Left colon (tissue), 2 donors: ENCODE data around the gene DLGAP4. TPM values are rescaled to one million over a fixed set of nuclear protein-coding genes. Genes with fewer than 3 reads are reported as not detected.

Experiments used
- ATAC-seq: fragments of 200-7000 bp; cut with Tn5 transposase; one replicate; pipeline ENCODE4 v1.9.1; 2020; ENCODE audit warnings: mild to moderate bottlenecking, moderate library complexity
- DNase-seq, 2 donors: peaks; one replicate each; pipeline ENCODE4 v3.0.0-alpha.2; 2020
- intact Hi-C, 2 donors: fragments of 100-400 bp; cut with DNase I in 1 of 2; cut with micrococcal nuclease in 1 of 2; formaldehyde crosslinking; loops; one replicate each; pipeline versions ENCODE4 v1.11.2 to v1.14.0; 2022; cut with DNase I, micrococcal nuclease
- total RNA-seq, 2 donors: library from RNA; stranded (reverse); fragmentation: NEBNext Ultra II Directional; extraction: Animal tissue kit (Norgen Biotek cat#: 25700); gene quantifications; one replicate each; pipeline ENCODE4 v1.2.1, GENCODE V29; 2021
- donor health status: DM: no; HTN: no; CAD: no.
- donor health status: DM: yes; HTN: yes; CAD: no.

DLGAP4 gene
- total RNA-seq, 2 donors from 2014 or later = 39.2 to 47.4 TPM

- ATAC-seq (no peak), DNase-seq (no peak)
- intact Hi-C loops = no loop called here
These were observed 1.2 kb upstream of the DLGAP4 start for GRCh38 chr20:36304786-36305495.

DNA sequence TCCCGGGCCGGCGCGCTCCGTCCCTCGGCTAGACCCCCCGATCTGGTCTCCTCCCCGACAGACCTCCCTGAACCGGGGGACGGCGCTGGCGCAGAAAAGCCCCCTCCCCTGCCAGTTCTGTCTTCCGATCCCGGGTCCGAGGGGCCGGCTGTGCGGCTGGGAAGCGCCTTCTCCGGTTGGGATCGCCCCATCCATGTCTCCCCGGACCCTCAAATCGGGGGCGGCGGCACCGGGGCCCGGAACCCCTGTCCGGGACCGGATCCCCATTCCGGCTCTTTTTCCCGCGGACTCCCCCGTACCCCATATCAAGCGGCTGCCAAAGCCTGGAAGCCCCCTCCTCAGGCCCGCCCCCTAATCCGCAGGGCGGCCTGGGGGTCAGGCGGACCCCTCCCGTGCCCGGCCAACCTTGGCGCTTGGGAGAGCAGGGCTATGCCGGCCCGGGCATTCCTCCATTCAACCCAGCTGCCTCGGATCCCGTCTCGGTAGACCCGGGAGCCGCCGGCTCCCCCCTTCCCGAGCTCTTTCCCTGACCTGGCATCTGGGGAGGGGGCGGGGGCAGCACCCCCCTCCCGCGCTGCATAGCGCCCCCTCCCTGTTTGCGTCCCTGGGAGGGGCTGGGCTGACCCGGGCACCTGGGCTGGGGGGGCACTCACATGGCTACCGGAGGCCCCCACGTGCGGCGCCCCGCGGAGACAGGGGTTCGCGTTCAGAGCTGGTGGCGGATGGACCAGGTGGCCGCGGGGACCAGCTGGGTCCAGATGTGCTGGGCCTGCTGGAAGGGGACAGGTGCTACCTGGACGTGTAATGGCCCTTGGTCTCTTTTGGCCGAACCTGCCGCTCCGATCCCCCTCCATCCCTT is 643 bp downstream of the DLGAP4 start:
- ATAC-seq (no peak), DNase-seq (no peak)
- intact Hi-C loops = no loop called here

DNA sequence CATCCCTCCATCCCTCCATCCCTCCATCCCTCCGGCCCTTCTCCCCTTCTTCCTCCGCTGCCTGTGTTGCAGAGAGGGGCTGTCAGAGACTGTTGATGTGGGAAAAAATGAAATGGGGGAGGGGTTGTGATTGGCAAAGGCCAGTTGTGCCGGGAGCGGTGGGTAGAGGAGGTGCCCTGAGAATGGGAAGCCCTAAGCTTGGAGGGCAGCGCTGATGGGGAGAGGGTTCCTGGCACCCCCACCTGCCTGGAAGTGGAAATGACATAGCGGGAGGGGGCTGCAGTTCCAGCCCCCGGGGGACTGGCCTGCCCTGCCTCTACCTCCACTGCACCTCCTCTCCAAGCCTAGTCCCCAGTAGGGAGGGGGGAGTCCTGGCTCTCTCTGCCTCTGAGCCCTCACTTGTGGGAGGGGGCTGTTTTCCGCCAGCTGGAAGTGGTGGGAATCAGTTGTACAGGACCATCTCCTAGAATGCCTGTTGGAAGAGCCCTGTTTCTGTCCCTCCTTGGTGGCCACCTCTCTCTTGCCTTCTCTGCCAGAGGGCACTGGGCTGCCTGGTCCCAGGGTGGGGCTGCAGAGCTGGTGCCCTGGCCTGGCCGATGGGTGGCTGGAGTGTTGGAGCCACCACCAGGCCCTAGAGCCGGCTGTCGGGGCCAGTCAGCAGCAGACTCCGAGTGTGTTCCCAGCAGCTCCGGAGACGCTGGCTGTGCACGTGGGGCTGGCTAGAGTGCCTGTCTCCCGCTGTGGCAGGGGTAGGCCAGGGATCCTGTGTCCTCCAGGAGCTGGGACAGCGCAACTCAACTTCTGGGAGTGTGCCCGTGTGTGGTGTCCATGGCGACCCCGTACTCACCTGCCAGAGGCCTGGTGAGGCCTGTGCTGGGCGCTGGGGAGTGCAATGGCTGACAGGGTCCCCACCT is 1.5 kb downstream of the DLGAP4 start:
- no peak for ATAC-seq
- intact Hi-C loops = no loop called here
- no peak for DNase-seq

GRCh38 chr20:36308353-36308752 is 2.2 kb downstream of the DLGAP4 start:
- no peak for ATAC-seq

DNA sequence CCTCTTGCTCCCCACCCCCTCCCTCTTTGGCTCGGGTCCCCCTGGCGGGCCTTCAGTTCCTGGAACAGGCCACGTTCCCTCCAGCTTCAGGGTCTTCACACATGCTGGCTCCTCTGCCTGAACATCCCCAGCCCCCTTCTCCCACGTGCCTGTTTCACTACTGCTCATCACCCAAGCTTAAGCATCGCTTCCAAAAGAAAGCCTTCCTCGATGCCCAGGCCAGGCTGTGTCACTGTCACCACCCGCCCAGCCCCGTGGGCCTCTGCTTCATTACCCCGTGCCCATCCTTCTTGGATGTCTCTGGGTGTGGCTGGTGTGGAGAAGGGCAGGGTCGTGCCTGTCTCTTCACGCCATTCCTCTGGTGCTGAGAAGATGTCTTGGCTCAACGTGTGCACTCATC is 2.8 kb downstream of the DLGAP4 start:
- ATAC-seq (no peak), DNase-seq (no peak)
- intact Hi-C loops = no loop called here

More at GRCh38 chr20:36308353-36308752, 2.2 kb downstream of the DLGAP4 start:
- intact Hi-C loops = no loop called here
- no peak for DNase-seq

DNA sequence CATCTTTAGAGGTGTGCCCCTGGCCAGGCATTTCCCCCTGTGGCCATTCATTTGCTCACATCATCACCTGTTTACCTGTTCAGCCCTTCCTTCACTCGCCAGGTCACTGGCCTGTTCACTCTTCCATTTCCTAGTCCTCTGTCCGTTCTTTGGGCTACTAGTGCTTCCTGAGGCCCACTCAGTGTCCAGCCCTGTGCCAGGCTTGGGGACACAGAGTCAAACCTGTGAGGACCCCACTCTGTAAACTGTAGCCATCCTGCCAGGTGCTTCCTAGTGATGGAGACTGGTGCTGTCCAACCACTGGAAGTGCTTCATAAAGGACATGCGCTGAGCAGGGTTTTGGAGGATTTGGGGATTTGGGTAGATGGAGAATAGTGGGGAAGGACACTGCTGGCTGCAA is 3.5 kb downstream of the DLGAP4 start:
- DNase-seq = no peak
- intact Hi-C loops = no loop called here
- ATAC-seq = no peak

- ATAC-seq (no peak), DNase-seq (no peak)
- intact Hi-C loops = no loop called here
These were observed 4.3 kb downstream of the DLGAP4 start for GRCh38 chr20:36310215-36310981.

- DNase-seq (no peak), ATAC-seq (no peak)
- intact Hi-C loops = no loop called here
These were observed 5.2 kb downstream of the DLGAP4 start for GRCh38 chr20:36311141-36311853.

GRCh38 chr20:36311854-36312723 is 6.0 kb downstream of the DLGAP4 start:
- intact Hi-C loops = no loop called here
- DNase-seq (no peak), ATAC-seq (no peak)

DNA sequence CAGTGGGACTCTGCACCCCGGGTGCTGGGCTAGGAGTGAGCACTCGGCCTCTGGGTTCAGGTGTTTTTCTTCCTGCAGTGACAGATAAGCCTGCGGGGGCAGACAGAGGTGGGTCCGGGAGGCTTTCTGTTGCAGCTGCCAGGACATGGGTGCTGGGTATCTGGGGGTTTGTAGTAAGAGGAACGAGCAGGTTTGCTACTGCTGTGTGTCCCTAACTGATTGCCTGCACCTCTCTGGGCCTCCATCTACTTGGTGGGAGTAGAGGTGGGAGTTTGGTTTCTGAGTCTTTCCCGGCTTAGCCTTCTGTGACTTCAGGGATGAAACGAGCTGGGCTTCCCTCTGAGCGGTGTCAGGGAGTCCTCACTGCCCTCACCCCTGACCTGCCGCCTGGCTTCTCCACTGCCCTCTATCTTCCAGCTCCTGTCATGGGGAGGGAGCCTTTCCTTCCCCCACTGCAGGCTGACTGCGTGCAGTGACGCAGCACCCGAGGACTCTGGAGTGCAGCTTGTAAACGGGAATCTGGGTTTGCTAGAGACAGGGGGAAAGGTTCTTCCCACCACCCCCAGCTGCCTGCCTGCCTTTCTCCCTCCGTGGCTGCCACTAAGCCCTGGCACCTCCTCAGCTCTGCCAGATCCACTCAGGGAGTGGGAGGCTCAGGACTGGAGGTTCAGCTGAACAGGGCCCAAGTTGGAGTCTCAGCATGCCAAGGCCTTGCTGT is 6.7 kb downstream of the DLGAP4 start:
- intact Hi-C loops = no loop called here
- DNase-seq = no peak

GRCh38 chr20:36313476-36313875 is 7.3 kb downstream of the DLGAP4 start:
- intact Hi-C loops = no loop called here
- DNase-seq (no peak), ATAC-seq (no peak)

More for the DNA sequence above, 6.7 kb downstream of the DLGAP4 start:
- ATAC-seq = no peak

GRCh38 chr20:36313926-36314325 is 7.8 kb downstream of the DLGAP4 start:
- no peak for ATAC-seq

DNA sequence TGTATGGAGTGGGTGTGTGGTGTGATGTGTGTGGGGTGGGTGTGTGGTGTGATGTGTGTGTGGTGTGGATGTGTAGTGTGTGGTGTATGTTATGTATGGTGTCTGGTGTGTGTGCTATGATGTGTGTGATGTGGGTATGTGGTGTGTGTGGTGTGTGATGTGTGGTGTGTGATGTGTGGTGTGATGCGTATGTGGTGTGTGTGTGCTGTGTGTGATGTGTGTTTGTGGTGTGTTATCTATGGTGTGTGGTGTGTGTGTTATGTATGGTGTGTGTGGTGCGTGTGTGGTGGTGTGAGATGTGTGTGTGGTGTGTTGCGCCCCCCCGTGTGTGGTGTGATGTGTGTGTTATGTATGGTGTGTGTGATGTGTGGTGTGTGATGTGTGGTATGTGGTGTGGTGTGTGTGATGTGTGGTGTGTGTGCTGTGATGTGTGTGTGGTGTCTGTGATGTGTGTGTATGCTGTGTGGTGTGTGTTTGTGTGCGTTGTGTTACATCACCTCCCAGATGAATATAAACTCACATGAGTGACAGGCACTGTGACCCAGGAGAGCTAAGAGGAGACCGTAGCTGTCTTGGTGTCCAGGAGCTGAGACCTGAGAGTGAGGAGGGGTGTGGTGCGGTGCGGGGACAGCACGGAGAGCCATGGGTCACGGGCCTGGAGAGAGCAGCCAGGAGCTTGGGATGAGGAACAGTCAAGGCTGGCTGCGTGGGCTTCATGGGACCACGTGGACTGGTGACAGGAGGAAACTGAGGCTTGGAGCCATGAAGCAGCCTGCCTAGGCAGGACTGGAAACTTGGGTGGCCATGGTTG is 8.8 kb downstream of the DLGAP4 start:
- intact Hi-C loops = no loop called here
- no peak for DNase-seq
- ATAC-seq = no peak

More at GRCh38 chr20:36313926-36314325, 7.8 kb downstream of the DLGAP4 start:
- DNase-seq = no peak
- intact Hi-C loops = no loop called here

- intact Hi-C loops = no loop called here
- DNase-seq (no peak), ATAC-seq (no peak)
These were observed 9.6 kb downstream of the DLGAP4 start for GRCh38 chr20:36315545-36316351.

- no peak for DNase-seq
- intact Hi-C loops = no loop called here
- ATAC-seq = no peak
These were observed 11.5 kb downstream of the DLGAP4 start for GRCh38 chr20:36317675-36318074.
